G401.6 (cell line): ENCODE measurements around the gene RINL.

Experiments
- FAIRE-seq: peaks from 2 replicates; lab custom pipeline; 2012; peaks lifted over from hg19 to GRCh38; lab: Jason Lieb, UNC

Gene RINL, protein sequence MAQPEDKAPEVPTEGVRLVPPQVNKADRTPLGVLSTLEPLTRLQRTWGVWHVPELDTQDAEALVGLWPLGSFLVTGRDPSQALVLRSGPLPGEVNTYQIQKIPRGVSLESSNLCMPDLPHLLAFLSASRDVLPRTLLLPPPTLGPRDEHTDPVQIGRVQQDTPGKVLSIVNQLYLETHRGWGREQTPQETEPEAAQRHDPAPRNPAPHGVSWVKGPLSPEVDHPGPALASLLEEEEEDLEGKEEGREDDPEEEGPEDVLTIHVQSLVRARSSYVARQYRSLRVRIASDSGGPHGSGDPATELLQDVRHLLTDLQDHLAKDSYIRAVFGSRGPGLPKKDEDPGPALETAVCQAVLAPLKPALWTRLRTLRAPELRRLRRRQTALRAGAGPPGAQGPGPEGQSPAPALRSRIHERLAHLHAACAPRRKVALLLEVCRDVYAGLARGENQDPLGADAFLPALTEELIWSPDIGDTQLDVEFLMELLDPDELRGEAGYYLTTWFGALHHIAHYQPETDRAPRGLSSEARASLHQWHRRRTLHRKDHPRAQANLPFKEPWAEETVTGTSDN

DNA sequence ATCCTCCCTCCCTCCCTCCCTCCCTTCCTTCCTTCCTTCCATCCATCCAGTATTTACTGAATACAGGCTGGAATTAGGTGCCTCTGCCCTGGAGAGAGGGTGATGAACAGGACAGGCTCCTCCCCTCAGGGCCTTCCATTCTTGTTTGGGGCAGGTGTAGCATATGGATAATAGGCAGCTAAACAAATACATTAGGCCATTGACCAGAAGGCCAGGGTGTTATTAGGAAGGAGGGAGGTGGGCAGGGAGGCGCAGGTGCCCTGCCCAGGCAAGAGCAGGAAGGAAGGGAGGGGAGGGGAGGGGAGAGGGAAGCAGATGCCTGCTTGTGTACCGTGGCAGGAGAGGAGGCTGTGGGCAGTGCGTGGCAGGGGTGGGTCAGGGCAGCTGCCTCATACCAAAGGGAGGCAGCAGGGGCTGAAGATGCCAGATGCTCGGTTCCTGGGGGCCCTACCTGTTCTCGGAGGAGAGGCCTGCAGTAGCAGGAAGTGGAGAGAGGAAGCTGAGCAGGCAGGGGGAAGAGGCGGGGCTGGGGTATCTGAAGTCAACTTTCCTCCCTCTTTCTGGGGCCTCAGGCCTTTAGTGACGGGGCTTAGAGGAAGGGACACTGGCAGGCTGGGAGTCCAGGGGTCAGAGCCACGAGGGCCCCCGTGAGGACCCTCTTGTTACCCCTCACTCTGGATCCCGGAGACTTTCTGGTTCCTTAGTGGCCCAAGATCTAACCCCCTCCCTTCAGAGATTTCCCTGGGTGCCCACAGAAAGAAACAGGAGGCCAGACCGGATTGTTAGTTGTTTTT, at the start of gene RINL:
Gene RINL, minus strand, starts transcription at position 495 of the 794 bp plus-strand sequence. CDS start 1,533 bp downstream, outside the sequence.
- FAIRE-seq, result no peak

DNA sequence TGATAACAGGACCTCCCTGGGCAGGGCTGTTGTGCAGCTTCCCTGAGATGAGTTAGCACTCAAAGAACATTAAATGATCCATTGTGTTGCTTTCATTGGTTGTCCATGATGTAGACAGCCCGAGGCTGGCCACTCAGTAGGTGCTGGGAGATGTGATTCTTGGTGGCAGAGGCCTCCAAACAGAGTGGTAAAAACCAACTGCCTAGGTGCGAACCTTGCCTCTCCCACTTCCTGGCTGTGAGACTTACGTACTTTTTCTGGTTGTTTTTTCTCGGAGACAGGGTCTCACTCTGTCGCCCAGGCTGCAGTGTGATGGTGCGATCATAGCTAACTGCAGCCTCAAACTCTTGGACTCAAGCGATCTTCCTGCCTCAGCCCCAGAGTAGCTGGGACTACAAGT, 46.3 kb upstream of the RINL start:
- no peak for FAIRE-seq

DNA sequence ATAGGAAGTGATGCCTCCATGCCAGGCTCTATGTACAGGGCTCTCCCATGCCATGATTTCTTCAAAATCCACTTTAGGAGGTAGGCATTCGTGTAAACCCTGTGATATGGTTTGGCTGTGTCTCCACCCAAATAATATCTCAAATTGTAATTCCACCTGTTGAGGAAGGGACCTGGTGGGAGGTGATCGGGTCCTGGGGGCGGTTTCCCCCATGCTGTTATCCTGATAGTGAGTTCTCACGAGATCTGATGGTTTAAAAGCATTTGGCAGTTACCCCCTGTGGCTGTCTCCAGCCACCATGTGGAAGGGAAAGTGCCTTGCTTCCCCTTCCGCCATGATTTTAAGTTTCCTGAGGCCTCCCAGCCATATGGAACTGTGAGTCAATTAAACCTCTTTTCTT, 44.4 kb upstream of the RINL start:
- no peak for FAIRE-seq

DNA sequence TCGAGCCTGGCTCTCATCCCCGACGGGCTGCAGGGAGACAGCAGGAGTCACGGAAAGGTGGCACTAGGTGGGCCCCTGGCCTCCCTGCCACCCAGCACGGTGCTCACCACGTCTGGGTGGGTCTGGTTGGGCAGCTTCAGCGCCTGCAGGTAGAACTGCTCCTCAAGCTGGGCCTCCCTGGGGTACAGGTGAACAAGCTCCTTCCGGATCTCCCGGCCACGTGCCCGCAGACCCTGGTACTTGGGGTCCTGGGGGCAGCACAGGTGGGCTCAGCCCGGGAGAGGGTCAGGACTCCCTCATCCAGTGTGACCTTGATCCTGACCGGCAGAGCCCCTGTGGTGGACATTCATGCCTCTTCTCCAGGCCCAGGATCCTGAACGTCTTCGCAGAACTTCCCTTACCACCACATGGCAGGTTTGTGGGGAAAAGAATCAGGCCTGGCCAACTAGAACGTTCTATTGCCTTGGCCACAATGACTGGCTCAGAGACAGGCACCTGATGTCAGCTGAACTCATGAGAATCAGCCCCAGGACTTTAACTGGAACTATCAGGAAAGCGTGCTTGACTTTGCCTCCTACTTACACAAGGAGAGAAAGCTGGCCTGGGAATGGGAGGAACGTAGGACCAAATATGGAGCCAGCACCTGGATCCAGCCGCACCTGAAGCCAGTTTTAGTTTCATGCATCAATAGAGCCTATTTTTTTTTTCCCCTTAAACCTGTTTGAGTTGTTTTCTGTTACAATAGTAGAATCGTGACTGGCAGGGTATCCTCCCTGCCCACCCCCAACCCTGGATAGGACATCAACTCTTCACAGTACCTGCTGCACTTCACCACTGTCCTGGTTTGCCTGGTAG, 43.6 kb upstream of the RINL start:
- no peak for FAIRE-seq

DNA sequence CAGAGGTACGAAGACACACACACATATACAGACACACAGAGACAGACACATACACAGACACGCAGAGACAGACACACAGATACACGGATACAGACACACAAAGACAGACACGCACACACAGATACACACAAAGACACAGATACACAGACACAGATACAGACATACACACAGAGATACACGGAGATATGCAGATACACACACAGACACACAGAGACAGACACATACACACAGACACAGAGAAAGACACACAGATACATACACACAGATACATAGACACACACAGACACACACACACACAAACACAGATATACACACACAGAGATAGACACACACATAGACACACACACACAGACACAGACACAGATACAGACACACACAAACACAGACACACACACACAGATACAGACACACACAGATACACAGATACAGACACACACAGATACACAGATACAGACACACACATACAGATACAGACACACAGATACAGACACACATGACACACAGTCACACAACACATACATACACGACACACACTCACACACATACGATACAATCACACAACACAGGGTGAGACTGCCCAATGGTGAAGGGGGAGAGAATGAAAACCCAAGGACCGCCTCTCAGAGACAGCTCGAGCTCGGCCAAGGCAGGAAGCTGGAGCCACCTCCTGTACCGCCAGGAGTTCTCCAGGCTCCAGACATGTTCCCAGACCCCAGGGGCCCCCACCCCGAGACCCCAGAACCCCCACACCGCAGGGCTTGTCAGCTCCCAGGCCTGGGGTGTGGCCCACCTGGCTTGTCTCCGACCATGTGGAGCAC, 42.7 kb upstream of the RINL start:
- no peak for FAIRE-seq

DNA sequence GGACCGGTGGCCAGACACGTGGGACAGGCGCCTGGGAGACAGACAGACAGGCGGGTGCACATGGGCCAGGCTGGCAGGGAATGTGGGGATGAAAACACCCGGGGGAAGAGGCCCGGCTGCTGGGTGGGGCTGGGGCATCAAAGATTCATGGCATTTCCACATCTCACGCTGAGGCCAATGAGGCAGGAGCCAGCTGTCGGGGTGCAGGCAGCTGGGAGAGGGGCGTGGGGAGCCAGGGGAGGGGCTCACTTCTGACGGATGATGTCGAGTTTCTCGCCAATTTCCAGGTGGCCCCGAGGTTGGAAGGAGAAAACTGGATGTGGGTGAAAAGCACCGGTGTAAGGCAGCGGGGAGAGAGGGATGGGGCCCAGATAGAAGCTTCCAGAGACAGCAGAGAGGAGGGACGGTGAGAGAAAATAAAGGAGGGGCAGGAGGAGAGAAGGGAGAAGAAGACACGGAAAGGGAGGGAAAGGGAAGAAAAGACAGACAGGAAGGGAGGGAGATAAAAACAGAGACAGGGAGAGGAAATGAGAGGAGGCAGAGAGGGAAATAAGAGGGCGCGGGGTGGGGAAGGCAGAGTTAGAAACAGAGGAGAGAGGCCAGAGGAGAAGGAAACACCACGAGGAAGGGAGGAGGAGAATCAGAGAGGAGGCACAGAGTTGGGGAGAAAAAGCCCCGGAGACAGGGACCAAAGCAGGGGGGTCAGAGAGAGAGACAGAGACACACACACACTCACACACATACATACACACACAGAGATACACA, 41.9 kb upstream of the RINL start:
- no peak for FAIRE-seq

DNA sequence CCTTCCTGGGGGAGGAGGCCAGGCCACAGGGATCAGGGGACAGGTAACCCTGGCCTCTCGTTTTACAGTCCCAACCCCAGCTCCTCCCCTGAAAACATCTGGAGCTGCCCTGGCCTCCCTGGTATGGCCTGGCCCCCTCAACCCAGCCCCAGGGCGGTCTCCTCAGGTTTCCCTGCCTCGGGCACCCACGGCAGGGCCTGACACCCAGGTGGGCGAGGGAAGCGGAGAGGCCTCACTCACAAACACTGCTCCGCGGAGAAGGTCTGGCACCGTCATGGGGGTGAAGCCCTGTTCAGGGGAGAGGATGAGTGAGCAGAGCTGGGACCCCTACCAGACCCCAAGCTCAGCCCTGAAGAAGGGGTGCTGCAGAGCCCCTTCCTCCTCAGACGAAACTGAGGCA, 40.5 kb upstream of the RINL start:
- no peak for FAIRE-seq

DNA sequence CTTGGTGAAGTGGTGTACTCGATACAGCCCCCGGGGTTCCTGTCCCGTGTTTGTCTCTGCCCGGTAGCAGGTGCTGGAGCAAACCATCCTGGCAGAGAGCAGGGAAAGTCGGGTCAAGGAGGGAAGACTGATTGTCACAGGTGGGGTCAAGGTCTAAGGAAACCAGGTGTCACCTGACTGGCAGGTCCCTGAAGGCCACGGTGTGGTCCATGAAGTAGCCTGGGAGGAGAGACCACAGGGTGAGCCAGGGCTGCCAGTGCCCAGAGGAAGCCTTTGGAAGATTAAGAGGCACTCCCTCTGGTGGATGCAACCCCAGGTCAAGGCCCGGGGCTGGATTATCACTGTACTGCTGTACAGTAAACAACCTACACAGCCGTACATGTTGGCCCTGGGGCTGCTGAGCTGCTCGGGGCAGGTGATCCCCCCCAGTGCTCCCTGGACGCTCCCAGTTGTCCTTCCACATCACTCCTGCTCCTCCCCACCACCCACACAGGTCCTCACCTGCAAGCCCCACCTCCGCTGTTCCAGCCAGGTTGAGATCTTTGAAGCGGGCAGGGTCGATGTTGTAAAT, 39.9 kb upstream of the RINL start:
- FAIRE-seq, result no peak

DNA sequence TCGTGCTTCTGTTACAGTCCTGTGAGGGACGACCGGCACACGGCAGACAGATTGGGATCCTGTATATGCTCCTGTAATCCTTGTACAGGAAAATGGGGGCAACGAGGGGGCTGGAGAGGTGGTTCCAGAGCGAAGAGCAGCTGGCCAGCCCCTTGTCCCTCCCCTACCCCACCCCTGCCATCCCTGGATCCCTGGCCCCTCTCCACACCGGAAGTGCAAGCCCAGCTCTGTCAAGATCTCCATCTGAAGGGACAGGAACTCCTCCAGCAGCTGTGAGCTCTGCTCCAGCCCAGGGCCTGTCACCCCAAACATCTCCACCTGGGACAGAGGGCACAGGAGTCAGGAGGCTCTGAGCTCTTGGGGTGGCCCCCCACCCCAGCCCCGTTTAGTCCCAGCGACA, 39.4 kb upstream of the RINL start:
- no peak for FAIRE-seq

DNA sequence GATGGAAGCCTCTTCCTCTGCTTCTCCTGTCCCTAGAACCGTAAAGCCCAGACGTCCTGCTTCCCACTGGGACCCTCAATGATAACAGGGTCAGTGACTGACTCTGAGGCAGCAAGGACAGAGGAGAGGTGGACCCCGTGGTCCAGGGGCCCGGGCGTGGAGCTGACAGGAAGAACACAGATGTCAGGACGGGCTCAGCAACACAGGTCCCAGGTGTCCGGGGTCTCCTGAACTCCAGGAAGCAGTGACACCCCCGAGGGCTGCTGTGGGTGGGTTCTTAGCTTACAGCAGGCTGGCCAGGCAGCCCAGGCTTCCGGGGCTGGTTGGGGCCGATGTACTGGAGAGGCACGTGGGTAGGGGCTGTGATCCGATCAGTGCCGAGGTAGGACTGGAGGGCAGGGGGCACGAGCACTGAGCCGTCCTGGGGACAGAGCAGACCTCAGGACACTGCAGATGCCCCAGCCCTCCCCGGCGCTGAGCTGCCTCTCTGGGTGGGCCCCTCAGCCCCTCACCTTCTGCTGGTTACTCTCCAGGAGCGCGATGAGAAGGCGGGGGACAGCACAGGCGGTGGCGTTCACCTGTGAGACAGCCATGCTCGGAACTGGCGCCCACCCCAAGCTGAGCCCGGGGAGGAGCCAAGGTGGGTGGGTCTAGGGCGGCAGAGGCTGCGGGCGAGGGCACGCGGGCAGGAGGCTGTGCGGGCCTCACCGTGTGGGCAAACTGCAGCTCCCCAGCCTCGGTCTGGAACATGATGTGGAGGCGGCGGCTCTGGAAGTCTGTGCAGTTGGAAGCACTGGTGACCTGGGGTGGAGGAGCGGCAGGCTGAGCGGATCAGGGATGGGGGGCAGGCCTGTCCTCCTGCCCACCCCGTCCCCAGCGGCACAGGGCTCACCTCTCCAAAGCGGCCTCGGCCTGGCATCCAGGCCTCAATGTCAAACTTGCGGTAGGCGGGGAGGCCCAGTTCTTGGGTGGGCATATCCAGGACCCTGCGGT, 37.5 kb upstream of the RINL start:
- FAIRE-seq, result no peak

DNA sequence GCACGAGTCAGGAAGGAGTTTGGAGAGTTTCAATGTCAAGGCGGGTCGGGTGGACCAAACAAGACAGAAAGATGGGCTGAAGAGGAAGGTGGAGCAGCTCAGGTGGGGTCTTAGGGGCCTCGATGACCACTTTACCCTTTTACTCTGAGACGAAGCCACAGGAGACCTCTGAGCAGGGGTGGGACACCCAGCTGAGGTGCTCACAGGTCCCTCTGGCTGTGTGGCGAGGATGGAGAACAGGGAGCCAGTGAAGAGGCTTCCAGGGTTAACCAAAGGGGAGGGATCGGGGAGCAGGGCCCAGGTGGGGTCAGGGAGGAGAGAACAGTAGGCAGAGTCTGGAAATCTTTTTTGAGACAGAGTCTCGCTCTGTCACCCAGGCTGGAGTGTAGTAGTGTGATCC, 35.9 kb upstream of the RINL start:
- FAIRE-seq, result no peak

DNA sequence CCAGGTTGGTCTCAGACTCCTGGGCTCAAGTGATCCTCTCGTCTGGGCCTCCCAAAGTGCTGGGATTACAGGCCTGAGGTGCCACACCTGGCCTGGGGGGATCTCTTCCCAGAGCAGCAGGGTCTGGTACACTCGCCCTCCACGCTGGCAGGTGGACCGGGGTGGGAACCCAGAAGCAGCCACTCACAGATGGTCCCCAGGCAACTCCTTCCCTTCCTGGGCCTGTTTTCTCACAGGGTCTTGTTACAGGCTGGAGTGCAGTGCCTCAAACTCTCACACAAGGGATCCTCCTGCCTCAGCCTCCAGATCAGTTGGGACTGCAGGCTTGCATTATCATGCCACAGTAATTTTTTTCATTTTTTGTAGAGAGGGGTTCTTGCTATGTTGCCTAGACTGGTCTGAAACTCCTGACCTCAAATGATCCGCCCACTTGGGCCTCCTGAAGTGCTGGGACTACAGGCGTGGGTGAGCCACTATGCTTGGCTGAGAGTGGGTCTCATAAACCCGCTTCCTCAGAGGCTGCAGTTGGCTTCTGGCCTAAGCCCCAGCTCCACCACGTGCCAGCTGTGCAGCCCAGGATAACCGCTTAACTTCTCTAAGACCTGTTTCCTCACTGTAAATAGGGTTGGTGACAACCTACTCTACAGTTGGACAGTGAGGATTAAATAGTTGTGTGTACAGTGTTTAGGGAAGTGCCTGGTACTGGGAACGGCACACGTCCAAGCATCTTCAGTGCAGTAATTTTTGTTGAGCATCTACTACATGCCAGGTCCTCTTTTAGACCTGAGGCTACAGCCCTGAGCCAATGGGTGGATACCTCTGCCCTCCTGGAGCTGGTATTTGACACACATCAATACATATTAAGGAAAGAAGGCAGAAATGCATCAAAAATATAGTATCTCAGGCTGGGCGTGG, 34.8 kb upstream of the RINL start:
- FAIRE-seq, result no peak

DNA sequence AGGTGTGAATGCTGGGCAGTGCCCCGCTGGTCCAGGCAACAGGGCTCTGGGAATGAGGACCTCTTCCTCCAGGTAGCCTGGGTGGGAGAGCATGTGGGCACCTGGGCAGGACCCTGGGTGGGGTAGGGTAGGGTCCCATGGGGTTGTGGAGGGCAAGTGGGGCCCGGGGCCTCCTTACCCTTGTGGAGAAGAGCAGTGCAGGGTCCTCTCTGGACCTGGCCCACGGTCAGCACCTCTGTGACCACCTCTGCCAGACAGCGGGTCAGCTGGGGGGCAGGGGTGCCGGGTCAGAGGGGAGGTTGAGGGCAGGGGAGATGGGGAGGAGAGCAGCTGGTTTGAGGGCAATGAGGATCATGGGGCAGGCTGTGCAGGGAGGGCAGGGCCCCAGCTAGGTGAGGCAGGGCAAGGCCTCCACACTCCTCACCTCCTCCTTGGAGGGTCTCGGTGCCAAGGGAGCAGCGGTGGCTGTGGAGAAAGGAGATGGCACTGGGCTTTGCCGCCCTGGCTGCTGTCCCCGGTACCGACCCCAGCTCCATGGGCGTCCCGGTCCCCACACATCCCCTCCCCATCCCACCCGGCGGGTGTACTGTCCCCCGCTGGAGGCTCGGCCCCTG, 33.4 kb upstream of the RINL start:
- no peak for FAIRE-seq

DNA sequence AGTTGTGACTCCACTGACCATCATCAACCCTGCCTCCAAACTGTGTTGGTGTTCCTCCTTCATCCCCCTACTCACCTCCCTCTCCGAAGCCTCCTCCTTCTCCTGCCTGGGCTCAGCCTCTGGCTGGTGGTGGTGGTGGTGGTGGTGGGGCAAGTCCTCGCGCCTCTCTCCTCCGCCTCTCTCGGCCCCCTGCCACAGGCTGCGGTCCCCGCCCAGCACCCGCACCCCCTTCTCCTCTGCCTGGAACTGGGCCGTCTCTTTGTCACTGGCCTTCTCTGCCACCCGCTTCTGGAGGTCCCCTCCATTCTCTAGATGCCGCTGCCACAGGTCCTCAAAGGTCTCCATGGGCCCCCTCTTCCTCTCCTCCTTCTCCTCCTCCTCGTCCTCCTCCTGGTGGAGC, 32.4 kb upstream of the RINL start:
- no peak for FAIRE-seq

DNA sequence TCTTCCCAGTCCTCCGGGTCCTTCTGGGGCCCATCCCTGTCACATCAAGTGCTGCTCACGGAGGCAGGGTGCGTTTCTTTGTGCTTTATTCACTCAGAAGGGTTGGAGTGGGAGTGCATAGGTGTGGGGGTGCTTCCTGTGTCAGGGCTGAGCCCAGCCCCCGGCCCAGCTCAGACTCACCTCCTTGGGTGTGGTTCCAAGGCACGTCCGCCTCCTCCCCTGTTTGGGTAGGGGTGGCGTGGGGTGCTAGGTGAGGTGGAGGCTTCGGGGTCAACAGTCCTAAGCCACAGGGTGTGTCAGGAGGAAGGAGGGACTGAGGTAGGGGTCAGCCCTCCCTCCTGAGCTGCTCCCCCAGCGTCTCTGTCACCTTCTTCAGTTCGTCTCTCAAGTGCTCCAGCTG, 30.8 kb upstream of the RINL start:
- no peak for FAIRE-seq

DNA sequence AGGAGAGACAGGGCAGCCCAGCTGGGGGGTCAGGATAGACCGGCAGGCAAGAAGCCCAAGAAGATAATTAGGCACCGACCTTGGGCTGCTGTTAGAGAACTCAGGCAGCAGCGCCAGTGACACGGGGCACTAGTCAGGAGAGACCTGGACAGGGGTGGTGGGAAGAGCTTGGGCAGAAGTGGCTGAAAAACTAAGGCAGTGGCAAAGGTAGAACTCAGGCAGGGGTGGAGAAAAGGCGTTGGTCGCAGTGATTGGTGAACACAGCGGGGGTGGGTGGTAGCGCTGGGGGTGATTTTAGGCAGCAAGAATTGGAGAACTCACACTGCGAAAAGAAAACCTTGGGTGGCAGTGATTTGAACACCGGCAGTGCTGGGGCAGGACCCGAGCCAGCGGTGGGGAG, 29.6 kb upstream of the RINL start:
- FAIRE-seq, result no peak

DNA sequence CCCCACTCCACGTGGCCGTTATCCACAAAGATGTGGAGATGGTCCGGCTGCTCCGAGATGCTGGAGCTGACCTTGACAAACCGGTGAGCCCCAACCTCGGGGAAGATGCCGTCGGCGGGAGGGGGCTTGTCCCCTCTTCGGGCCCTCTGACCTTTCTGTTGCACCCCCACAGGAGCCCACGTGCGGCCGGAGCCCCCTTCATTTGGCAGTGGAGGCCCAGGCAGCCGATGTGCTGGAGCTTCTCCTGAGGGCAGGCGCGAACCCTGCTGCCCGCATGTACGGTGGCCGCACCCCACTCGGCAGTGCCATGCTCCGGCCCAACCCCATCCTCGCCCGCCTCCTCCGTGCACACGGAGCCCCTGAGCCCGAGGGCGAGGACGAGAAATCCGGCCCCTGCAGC, 29.2 kb upstream of the RINL start:
- no peak for FAIRE-seq

DNA sequence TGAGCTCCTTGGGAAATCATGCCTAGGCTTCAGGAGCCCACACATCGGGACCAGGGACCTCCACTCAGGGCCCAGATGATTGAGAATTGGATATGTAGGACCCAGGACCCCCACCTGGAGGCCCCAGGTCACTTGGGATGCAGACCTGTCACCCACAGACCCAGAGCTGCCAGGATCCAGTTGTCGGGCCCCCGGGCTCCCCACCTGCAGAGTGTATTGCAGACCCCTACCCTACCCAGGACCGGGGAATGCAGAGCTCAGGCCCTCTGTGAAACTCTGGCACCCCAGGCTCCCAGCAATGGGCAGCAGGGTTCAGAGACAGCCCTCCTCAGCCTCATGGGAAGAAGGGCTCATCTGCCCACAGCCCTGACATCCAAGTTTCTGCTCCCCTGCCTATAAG, 27.5 kb upstream of the RINL start:
- no peak for FAIRE-seq
